Measurements from ENCODE around the gene DAB2. TPM values are rescaled to one million over a fixed set of nuclear protein-coding genes. Genes with fewer than 3 reads are reported as not detected.

DAB2 gene
- total RNA-seq = 14.4 TPM

GRCh38 chr5:39424736-39425637 lies at the start of gene DAB2:
DAB2 (minus strand) TSS chr5:39424980; CDS start chr5:39394320, 30,660 bp downstream.
- H3K27me3 ChIP-seq (ENCODE audit: insufficient read depth, low read length) = peaks cover 21% of the 10 kb centered on the region

GRCh38 chr5:39473156-39473775 lies 48.5 kb upstream of the DAB2 start:
- Histone ChIP-seq H3K27me3 (ENCODE audit: insufficient read depth, low read length) (no peaks in the 10 kb centered on the region), H3K9me3 (ENCODE audit: low read depth, low read length) (no peaks in the 10 kb centered on the region), H3K4me1 (ENCODE audit: insufficient read depth, low read length) (peaks cover 29% of the 10 kb centered on the region), H3K4me3 (ENCODE audit: low read length) (no peak overlapping the region)

More at GRCh38 chr5:39424736-39425637, at the start of gene DAB2:
- Histone ChIP-seq H3K9me3 (ENCODE audit: low read depth, low read length) (no peaks in the 10 kb centered on the region), H3K4me1 (ENCODE audit: insufficient read depth, low read length) (peaks cover 28% of the 10 kb centered on the region), H3K4me3 (ENCODE audit: low read length) (peak within 1 kb of the TSS; percentile 42)

- no peak overlapping the region for H3K4me3 ChIP-seq (ENCODE audit: low read length)
- no peaks in the 10 kb centered on the region for H3K27me3 ChIP-seq (ENCODE audit: insufficient read depth, low read length)
- H3K4me1 ChIP-seq (ENCODE audit: insufficient read depth, low read length) = peaks cover 37% of the 10 kb centered on the region
- no peaks in the 10 kb centered on the region for H3K9me3 ChIP-seq (ENCODE audit: low read depth, low read length)
These were observed 47.2 kb upstream of the DAB2 start for GRCh38 chr5:39471836-39472508.

GRCh38 chr5:39470811-39471210 lies 46.0 kb upstream of the DAB2 start:
- Histone ChIP-seq H3K4me3 (ENCODE audit: low read length) (no peak overlapping the region), H3K4me1 (ENCODE audit: insufficient read depth, low read length) (peaks cover 46% of the 10 kb centered on the region), H3K27me3 (ENCODE audit: insufficient read depth, low read length) (no peaks in the 10 kb centered on the region), H3K9me3 (ENCODE audit: low read depth, low read length) (no peaks in the 10 kb centered on the region)

- Histone ChIP-seq H3K4me3 (ENCODE audit: low read length) (no peak overlapping the region), H3K9me3 (ENCODE audit: low read depth, low read length) (no peaks in the 10 kb centered on the region), H3K4me1 (ENCODE audit: insufficient read depth, low read length) (peaks cover 45% of the 10 kb centered on the region), H3K27me3 (ENCODE audit: insufficient read depth, low read length) (no peaks in the 10 kb centered on the region)
These were observed 45.1 kb upstream of the DAB2 start for GRCh38 chr5:39469777-39470415.

GRCh38 chr5:39469176-39469575 lies 44.4 kb upstream of the DAB2 start:
- Histone ChIP-seq H3K27me3 (ENCODE audit: insufficient read depth, low read length) (no peaks in the 10 kb centered on the region), H3K4me1 (ENCODE audit: insufficient read depth, low read length) (peaks cover 45% of the 10 kb centered on the region)

GRCh38 chr5:39466846-39467245 lies 42.1 kb upstream of the DAB2 start:
- H3K4me3 ChIP-seq (ENCODE audit: low read length) = no peak overlapping the region
- no peaks in the 10 kb centered on the region for H3K27me3 ChIP-seq (ENCODE audit: insufficient read depth, low read length)
- peaks cover 49% of the 10 kb centered on the region for H3K4me1 ChIP-seq (ENCODE audit: insufficient read depth, low read length)
- no peaks in the 10 kb centered on the region for H3K9me3 ChIP-seq (ENCODE audit: low read depth, low read length)

More at GRCh38 chr5:39469176-39469575, 44.4 kb upstream of the DAB2 start:
- no peaks in the 10 kb centered on the region for H3K9me3 ChIP-seq (ENCODE audit: low read depth, low read length)
- H3K4me3 ChIP-seq (ENCODE audit: low read length) = no peak overlapping the region

GRCh38 chr5:39465843-39466242 lies 41.1 kb upstream of the DAB2 start:
- H3K4me1 ChIP-seq (ENCODE audit: insufficient read depth, low read length) = peaks cover 56% of the 10 kb centered on the region
- H3K4me3 ChIP-seq (ENCODE audit: low read length) = no peak overlapping the region
- no peaks in the 10 kb centered on the region for H3K9me3 ChIP-seq (ENCODE audit: low read depth, low read length)
- no peaks in the 10 kb centered on the region for H3K27me3 ChIP-seq (ENCODE audit: insufficient read depth, low read length)

- peaks cover 50% of the 10 kb centered on the region for H3K4me1 ChIP-seq (ENCODE audit: insufficient read depth, low read length)
- no peaks in the 10 kb centered on the region for H3K27me3 ChIP-seq (ENCODE audit: insufficient read depth, low read length)
- H3K4me3 ChIP-seq (ENCODE audit: low read length) = no peak overlapping the region
- no peaks in the 10 kb centered on the region for H3K9me3 ChIP-seq (ENCODE audit: low read depth, low read length)
These were observed 40.3 kb upstream of the DAB2 start for GRCh38 chr5:39465097-39465496.

GRCh38 chr5:39464088-39464487 lies 39.3 kb upstream of the DAB2 start:
- Histone ChIP-seq H3K27me3 (ENCODE audit: insufficient read depth, low read length) (no peaks in the 10 kb centered on the region), H3K9me3 (ENCODE audit: low read depth, low read length) (no peaks in the 10 kb centered on the region), H3K4me1 (ENCODE audit: insufficient read depth, low read length) (peaks cover 41% of the 10 kb centered on the region), H3K4me3 (ENCODE audit: low read length) (no peak overlapping the region)

GRCh38 chr5:39462211-39462610 lies 37.4 kb upstream of the DAB2 start:
- Histone ChIP-seq H3K27me3 (ENCODE audit: insufficient read depth, low read length) (no peaks in the 10 kb centered on the region), H3K4me3 (ENCODE audit: low read length) (no peak overlapping the region), H3K9me3 (ENCODE audit: low read depth, low read length) (no peaks in the 10 kb centered on the region), H3K4me1 (ENCODE audit: insufficient read depth, low read length) (peaks cover 26% of the 10 kb centered on the region)

- Histone ChIP-seq H3K4me1 (ENCODE audit: insufficient read depth, low read length) (peaks cover 18% of the 10 kb centered on the region), H3K27me3 (ENCODE audit: insufficient read depth, low read length) (no peaks in the 10 kb centered on the region), H3K4me3 (ENCODE audit: low read length) (no peak overlapping the region), H3K9me3 (ENCODE audit: low read depth, low read length) (no peaks in the 10 kb centered on the region)
These were observed 36.4 kb upstream of the DAB2 start for GRCh38 chr5:39461007-39461682.

GRCh38 chr5:39459907-39460306 lies 35.1 kb upstream of the DAB2 start:
- Histone ChIP-seq H3K4me3 (ENCODE audit: low read length) (no peak overlapping the region), H3K9me3 (ENCODE audit: low read depth, low read length) (no peaks in the 10 kb centered on the region), H3K27me3 (ENCODE audit: insufficient read depth, low read length) (no peaks in the 10 kb centered on the region), H3K4me1 (ENCODE audit: insufficient read depth, low read length) (peaks cover 23% of the 10 kb centered on the region)

GRCh38 chr5:39459071-39459470 lies 34.3 kb upstream of the DAB2 start:
- no peak overlapping the region for H3K4me3 ChIP-seq (ENCODE audit: low read length)
- H3K27me3 ChIP-seq (ENCODE audit: insufficient read depth, low read length) = no peaks in the 10 kb centered on the region
- no peaks in the 10 kb centered on the region for H3K9me3 ChIP-seq (ENCODE audit: low read depth, low read length)
- peaks cover 23% of the 10 kb centered on the region for H3K4me1 ChIP-seq (ENCODE audit: insufficient read depth, low read length)
